ENCODE data around the gene FBN2. TPM values are rescaled to one million over a fixed set of nuclear protein-coding genes. Genes with fewer than 3 reads are reported as not detected.

The FBN2 gene
- total and polyA plus RNA-seq, 9 of the 15 experiments (the other 6 are each of a cell fraction or from before 2014, with no cell fraction given): 0.01 to 0.09 TPM; not detected in 7

DNA sequence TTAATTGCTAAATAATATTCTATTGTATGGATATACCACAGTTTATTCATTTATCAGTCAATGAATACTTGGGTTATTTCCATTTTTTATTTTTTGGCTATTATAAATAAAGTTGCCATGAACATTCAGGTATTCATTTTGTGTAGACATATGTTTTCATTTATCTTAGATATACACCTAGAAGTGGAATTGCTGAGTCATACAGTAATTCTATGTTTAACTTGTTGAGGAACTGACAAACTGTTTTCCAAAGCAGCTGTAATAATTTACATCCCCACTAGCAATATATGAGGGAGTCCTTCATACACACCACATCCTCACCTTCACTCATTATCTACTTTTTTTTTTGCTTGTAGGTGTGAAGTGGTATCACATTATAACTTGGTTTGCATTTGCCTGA lies 123.6 kb downstream of the FBN2 start:
- H3K79me2 ChIP-seq (ENCODE audit: control insufficient read depth, insufficient read depth, low read length): no peaks in the 10 kb centered on the region
- no peaks in the 10 kb centered on the region for H3K9me1 ChIP-seq (ENCODE audit: control insufficient read depth, insufficient read depth, low read length)
- no peak overlapping the region for H3K4me2 ChIP-seq (ENCODE audit: insufficient read depth, low read length)
- H3K27me3 ChIP-seq (ENCODE audit: control insufficient read depth in 2 of 2, insufficient read depth in 2 of 2, low read length in 2 of 2): no peaks in the 10 kb centered on the region
- POLR2A ChIA-PET: no interaction called here
- CTCF ChIA-PET (ENCODE audit: low intra/inter-chr PET ratio): interaction anchor here (0.6 kb wide), 1 partner anchor 1226 kb away, joined by 3 read pairs; no protein-coding TSS in a partner anchor
- TF ChIP-seq SIX5 (IDR thresholded peaks at IDR 0.05; ENCODE audit: borderline replicate concordance in 1 of 2, insufficient read depth in 1 of 2, low read depth in 1 of 2, low read length in 2 of 2): no peak
- no peak for TF ChIP-seq NR1H2 (CRISPR knock-in tag; IDR thresholded peaks at IDR 0.05)
- no peak for TF ChIP-seq SUPT5H (IDR thresholded peaks at IDR 0.05)
- TF ChIP-seq LARP7 (IDR thresholded peaks at IDR 0.05): no peak
- no peak for TF ChIP-seq U2AF2 (optimal IDR thresholded peaks at IDR 0.05; ENCODE audit: low read depth, low read length)
- 0 out of 2 replicates have a peak, but pooled peaks have one; percentile 25 for TF ChIP-seq NFE2 (IDR thresholded peaks at IDR 0.05; ENCODE audit: low read depth)
- peak; percentile 48 for TF ChIP-seq MAFG (tag; conservative IDR thresholded peaks at IDR 0.05)
- no TSS peak for BruUV-seq (replicated peaks)
- intact Hi-C loops (cut with micrococcal nuclease): no loop called here
- FAIRE-seq (no peak), DNase-seq (ENCODE audit: extremely low read depth in 1 of 4, low spot score in 3 of 4) (no peak), ATAC-seq (no peak)
- no peak overlapping the region for H3K9ac ChIP-seq (ENCODE audit: insufficient read depth in 1 of 2, low read depth in 2 of 2, low read length in 2 of 2)
- in situ Hi-C loops (cut with MboI): no loop called here
- no peaks in the 10 kb centered on the region for H3K9me3 ChIP-seq (replicated peaks; ENCODE audit: control insufficient read depth, insufficient read depth, low read depth, low read length)
- no peaks in the 10 kb centered on the region for H3K36me3 ChIP-seq (ENCODE audit: control insufficient read depth, insufficient read depth, low read length)
- H3K4me3 ChIP-seq: no peak overlapping the region
- H3K27ac ChIP-seq (ENCODE audit: extremely low read depth, low read depth, low read length): no peak overlapping the region
- no peaks in the 10 kb centered on the region for H4K20me1 ChIP-seq (replicated peaks; ENCODE audit: control insufficient read depth, insufficient read depth, low read length)
- H2AFZ ChIP-seq (ENCODE audit: low read depth, low read length): no peak overlapping the region
- no peaks in the 10 kb centered on the region for H3K4me1 ChIP-seq (replicated peaks in 1 of 2; ENCODE audit: control insufficient read depth in 2 of 2, insufficient read depth in 2 of 2, low read length in 2 of 2)

DNA sequence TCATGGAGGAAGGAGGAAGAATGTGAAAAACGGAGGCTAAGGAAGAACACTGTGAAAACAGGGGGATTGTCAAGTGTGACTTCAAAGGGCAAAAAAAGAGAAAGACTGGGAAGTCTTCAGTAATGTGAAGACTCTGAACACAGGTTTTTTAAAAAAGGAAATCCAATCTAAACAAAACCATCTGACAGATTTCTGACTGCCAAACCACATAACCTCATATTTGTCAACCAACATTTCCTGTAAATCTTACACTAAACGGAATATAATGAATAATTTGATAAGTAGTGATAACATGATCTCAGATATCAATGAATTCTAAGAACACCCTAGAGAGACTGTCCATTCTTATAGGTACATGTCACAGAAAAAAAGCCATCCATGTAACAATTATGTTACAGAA lies 124.7 kb downstream of the FBN2 start:
- in situ Hi-C loops (cut with MboI): no loop called here
- FAIRE-seq: no peak
- 0% methylated on average over 2 of the region's 2 CpGs for WGBS (ENCODE audit: insufficient coverage, low coverage, missing lambda C conversion rate)
- ChIA-PET POLR2A (no interaction called here), CTCF (ENCODE audit: low intra/inter-chr PET ratio) (no interaction called here)
- Histone ChIP-seq H3K79me2 (ENCODE audit: control insufficient read depth, insufficient read depth, low read length) (no peaks in the 10 kb centered on the region), H4K20me1 (replicated peaks; ENCODE audit: control insufficient read depth, insufficient read depth, low read length) (no peaks in the 10 kb centered on the region), H3K9ac (ENCODE audit: insufficient read depth in 1 of 2, low read depth in 2 of 2, low read length in 2 of 2) (no peak overlapping the region), H3K4me1 (replicated peaks in 1 of 2; ENCODE audit: control insufficient read depth in 2 of 2, insufficient read depth in 2 of 2, low read length in 2 of 2) (no peaks in the 10 kb centered on the region), H3K9me3 (replicated peaks; ENCODE audit: control insufficient read depth, insufficient read depth, low read depth, low read length) (no peaks in the 10 kb centered on the region), H2AFZ (ENCODE audit: low read depth, low read length) (no peak overlapping the region), H3K4me2 (ENCODE audit: insufficient read depth, low read length) (no peak overlapping the region), H3K27me3 (ENCODE audit: control insufficient read depth in 2 of 2, insufficient read depth in 2 of 2, low read length in 2 of 2) (no peaks in the 10 kb centered on the region), H3K36me3 (ENCODE audit: control insufficient read depth, insufficient read depth, low read length) (no peaks in the 10 kb centered on the region), H3K9me1 (ENCODE audit: control insufficient read depth, insufficient read depth, low read length) (no peaks in the 10 kb centered on the region), H3K27ac (ENCODE audit: extremely low read depth, low read depth, low read length) (no peak overlapping the region), H3K4me3 (no peak overlapping the region)
- TF ChIP-seq SAP30 (IDR thresholded peaks at IDR 0.05; ENCODE audit: borderline replicate concordance, insufficient read depth, low read depth, low read length, poor library complexity, severe bottlenecking): no peak
- ATAC-seq: no peak
- no peak for DNase-seq (ENCODE audit: extremely low read depth in 1 of 4, low spot score in 3 of 4)
- intact Hi-C loops (cut with micrococcal nuclease): no loop called here
- no TSS peak for BruUV-seq (replicated peaks)
